Measurements from ENCODE around the gene SEC24B.

SEC24B gene

DNA sequence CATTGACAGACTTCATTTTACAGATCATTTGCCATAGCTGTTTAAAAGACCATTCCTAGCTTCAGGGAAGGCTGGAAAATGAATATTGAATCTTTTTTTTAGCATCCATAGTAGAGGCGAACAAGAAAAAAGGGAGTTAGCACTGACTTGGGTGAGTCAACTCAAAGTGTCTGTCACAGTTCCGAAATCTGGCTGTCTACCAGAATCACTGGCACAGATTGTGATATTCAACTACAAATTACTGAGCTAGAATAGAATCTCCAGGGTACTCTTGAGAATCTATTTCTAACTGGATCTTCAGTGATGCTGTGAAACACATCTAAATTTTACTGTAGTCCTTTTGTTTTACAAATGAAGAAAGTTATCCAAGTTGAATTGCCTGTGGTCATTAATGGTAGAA, 31.5 kb downstream of the SEC24B start:
- no peak overlapping the region for H3K4me3 ChIP-seq (ENCODE audit: low read depth, low read length)
- TF ChIP-seq, protein P1, sequence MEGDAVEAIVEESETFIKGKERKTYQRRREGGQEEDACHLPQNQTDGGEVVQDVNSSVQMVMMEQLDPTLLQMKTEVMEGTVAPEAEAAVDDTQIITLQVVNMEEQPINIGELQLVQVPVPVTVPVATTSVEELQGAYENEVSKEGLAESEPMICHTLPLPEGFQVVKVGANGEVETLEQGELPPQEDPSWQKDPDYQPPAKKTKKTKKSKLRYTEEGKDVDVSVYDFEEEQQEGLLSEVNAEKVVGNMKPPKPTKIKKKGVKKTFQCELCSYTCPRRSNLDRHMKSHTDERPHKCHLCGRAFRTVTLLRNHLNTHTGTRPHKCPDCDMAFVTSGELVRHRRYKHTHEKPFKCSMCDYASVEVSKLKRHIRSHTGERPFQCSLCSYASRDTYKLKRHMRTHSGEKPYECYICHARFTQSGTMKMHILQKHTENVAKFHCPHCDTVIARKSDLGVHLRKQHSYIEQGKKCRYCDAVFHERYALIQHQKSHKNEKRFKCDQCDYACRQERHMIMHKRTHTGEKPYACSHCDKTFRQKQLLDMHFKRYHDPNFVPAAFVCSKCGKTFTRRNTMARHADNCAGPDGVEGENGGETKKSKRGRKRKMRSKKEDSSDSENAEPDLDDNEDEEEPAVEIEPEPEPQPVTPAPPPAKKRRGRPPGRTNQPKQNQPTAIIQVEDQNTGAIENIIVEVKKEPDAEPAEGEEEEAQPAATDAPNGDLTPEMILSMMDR (IDR thresholded peaks at IDR 0.05; ENCODE audit: borderline replicate concordance, insufficient read depth, low read depth, low read length): no peak

DNA sequence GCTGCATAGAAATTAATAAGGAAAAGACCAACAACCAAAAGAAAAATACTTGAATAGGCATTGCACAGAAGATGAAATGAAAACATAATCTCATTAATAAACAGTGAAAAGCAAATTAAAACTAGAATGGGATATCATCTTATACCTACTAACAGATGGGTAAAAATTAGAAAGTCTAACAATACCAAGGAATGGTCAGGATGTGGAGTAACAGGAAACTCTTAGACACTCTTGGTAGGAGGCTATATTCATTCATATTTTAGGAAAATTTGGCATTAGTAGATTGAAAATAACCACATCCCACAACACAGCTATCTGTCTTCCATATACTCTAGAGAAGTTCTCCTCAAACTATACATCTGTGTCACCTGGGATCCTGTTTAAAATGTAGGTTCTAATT, 36.3 kb downstream of the SEC24B start:
- TF ChIP-seq, protein P1 (IDR thresholded peaks at IDR 0.05; ENCODE audit: borderline replicate concordance, insufficient read depth, low read depth, low read length): no peak

DNA sequence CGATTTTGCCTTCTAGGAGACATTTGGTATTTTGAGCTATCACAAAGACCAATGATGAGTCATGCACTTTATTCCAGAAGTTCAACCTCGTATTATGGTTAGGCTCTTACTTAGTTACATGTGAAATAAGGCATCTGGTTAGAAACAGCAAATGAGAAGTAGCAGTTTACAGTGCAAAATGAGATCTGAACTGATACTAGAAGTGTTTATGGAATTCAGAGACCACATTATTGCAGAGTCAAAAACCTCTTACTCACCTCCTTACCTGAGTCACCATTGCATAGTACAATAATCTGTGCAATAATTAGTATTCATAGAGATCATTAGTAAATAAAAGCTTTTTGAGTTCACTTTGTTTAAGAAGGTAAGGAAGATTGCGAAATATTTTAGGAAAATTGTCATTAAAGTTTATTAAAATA, 38.7 kb downstream of the SEC24B start:
- TF ChIP-seq, protein P1 (IDR thresholded peaks at IDR 0.05; ENCODE audit: borderline replicate concordance, insufficient read depth, low read depth, low read length): no peak
- no peak overlapping the region for H3K4me3 ChIP-seq (ENCODE audit: low read depth, low read length)

More for the DNA sequence above, 36.3 kb downstream of the SEC24B start:
- no peak overlapping the region for H3K4me3 ChIP-seq (ENCODE audit: low read depth, low read length)

DNA sequence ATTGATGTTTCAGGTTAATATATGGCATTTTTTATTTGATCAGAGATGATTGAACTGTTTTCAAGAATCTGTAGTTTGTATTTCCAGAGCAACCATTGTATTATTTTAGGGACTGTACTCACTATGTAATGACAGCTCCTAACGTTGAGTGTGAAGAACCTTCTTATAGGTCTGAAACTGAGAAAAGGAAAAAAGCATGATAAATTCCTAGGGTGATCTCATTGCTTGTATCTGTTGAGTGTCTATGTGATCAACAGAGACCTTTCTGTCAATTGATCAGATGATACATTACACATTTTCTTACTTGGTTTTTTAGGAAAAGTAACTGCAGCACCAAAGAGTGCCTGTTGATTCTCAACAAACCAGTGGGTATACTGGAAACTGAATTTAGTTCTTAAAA, 40.2 kb downstream of the SEC24B start:
- TF ChIP-seq, protein P1 (IDR thresholded peaks at IDR 0.05; ENCODE audit: borderline replicate concordance, insufficient read depth, low read depth, low read length): no peak
- H3K4me3 ChIP-seq (ENCODE audit: low read depth, low read length): no peak overlapping the region

- TF ChIP-seq, protein P1 (IDR thresholded peaks at IDR 0.05; ENCODE audit: borderline replicate concordance, insufficient read depth, low read depth, low read length): no peak
- no peak overlapping the region for H3K4me3 ChIP-seq (ENCODE audit: low read depth, low read length)
Measured at GRCh38 chr4:109486007-109486406, 52.4 kb downstream of the SEC24B start.

DNA sequence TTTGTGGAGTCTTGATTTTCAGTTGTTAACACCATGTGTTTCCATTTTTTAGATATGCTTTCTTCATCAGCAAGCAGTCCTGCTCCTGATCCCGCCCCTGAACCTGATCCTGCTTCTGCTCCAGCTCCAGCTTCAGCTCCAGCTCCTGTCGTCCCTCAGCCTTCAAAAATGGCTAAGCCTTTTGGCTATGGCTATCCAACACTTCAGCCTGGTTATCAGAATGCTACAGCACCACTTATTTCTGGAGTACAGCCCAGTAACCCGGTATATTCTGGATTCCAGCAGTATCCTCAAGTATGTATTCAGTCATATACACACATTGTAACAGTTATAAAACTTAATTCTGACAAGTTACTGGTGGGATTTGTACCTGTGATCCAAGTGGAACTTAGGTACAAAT, 60.9 kb downstream of the SEC24B start:
- TF ChIP-seq, protein P1 (IDR thresholded peaks at IDR 0.05; ENCODE audit: borderline replicate concordance, insufficient read depth, low read depth, low read length): no peak
- no peak overlapping the region for H3K4me3 ChIP-seq (ENCODE audit: low read depth, low read length)

GRCh38 chr4:109495514-109495913, 61.9 kb downstream of the SEC24B start:
- H3K4me3 ChIP-seq (ENCODE audit: low read depth, low read length): no peak overlapping the region
- TF ChIP-seq, protein P1 (IDR thresholded peaks at IDR 0.05; ENCODE audit: borderline replicate concordance, insufficient read depth, low read depth, low read length): no peak

All from GM12875 (cell line).